HG02943 (cell line): ENCODE data around the gene MATR3.
A peak's percentile ranks its signal among the peaks of the same experiment; 100 is the strongest.
"Not testable (repeated sequence)": the region's sequence is repeated elsewhere in the genome, so short reads cannot be mapped to it uniquely, and the experiment has no call there.

ENCODE experiments used
- ATAC-seq: cut with Tn5 transposase; IDR thresholded peaks from one replicate; pipeline ENCODE4 v1.9.1; 2021; ENCODE audit warnings: mild to moderate bottlenecking, low read depth, moderate library complexity; ENCODE audit not compliant: unreplicated experiment

The MATR3 gene, protein sequence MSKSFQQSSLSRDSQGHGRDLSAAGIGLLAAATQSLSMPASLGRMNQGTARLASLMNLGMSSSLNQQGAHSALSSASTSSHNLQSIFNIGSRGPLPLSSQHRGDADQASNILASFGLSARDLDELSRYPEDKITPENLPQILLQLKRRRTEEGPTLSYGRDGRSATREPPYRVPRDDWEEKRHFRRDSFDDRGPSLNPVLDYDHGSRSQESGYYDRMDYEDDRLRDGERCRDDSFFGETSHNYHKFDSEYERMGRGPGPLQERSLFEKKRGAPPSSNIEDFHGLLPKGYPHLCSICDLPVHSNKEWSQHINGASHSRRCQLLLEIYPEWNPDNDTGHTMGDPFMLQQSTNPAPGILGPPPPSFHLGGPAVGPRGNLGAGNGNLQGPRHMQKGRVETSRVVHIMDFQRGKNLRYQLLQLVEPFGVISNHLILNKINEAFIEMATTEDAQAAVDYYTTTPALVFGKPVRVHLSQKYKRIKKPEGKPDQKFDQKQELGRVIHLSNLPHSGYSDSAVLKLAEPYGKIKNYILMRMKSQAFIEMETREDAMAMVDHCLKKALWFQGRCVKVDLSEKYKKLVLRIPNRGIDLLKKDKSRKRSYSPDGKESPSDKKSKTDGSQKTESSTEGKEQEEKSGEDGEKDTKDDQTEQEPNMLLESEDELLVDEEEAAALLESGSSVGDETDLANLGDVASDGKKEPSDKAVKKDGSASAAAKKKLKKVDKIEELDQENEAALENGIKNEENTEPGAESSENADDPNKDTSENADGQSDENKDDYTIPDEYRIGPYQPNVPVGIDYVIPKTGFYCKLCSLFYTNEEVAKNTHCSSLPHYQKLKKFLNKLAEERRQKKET

DNA sequence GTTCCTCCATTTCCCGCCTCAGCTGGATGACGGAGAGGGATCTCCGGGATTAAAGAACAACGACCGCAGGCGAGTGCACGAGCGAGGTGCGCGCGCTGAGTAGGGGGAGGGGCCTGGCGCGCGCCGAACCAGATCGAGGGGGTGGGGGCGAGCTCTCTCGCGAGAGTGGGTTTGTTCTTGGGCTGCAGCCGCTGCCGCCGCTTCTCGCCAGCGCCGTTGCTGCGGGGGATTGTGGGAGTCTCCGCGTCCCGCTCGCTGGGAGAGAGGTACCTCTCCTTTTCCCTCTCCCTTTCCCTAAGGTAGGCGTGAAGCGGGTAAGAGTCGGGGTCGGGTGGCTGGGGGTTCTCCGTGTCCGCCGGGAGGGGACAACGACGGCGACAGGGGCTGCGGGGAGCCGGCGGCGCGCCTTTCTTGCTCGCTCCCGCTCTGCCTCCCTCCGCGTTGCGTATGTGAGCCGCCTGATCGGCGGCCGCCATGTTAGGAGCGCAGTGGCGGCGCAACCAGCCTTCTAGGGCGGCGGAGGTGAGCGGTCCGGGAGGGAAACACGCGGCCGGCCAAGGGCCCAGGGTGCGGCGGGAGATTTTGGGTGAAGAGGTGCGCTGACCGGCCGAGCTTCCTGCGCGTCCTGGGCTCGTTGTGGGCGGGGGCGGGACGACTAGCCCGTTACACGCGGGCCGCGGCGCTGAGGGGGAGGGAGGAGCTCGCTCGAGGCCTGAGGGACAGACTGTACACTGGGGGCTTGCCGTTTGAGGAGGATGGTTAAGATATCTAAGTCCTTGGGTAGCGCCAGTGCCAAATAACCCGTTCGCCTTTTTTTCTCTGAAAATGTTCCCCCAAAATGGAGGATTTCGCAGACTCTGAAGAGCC is at the start of gene MATR3:
MATR3 (plus strand) TSS at position 234 of the 867 bp plus-strand sequence. CDS start 13,676 bp downstream, outside the sequence.
- ATAC-seq = peak; percentile 79

DNA sequence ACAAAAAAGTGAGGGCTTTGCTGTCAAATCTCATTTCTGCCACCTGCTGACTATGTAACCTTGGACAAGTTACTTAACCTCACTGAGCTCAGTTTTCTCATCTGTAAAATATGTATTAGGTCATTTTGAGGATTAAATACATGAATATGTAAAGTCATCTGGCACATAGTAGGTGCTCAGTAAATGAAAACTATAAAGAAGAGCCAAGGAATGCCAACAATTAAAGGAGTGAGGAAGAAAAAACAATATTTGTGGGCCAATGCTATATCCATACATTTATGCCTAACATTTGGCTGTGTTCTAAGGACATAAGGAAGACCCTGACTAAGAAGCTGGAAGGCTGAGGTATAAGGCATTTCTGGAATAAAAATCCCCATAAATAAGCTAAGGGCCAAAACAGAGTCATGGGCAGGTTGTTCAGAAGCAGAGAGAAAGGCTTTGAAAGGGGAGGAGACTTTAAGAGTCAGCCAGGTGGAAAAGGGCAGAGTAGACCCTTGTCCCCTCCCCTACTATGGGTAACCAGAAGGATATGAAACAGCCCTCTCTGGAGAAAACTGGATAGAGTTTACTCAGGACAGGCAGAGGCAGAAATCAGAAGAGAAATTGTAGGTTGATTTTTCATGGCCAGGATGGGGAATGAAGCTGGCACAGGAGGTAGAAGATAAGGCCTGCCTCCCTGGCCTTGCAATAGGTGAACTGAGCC is 47.8 kb upstream of the MATR3 start:
- no peak for ATAC-seq

DNA sequence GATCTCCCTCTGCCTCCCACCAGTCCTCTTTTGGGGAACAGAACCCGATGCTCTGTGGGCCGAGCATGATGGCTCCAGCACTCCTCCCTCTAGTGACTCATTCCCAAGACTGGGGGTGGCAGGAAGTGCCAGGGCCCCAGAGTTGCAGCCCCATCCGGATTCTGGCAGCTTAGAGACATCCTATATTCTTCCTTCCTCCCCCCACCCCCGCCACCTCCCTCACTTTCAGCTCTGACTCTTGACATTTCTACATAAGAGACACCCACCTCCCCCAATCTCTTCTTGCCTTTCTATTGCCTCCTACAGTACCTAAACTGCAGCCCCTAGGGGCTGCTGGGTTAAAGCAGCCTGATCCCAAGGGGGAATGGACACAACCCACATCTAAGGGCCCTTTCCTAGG is 47.1 kb upstream of the MATR3 start:
- no peak for ATAC-seq

DNA sequence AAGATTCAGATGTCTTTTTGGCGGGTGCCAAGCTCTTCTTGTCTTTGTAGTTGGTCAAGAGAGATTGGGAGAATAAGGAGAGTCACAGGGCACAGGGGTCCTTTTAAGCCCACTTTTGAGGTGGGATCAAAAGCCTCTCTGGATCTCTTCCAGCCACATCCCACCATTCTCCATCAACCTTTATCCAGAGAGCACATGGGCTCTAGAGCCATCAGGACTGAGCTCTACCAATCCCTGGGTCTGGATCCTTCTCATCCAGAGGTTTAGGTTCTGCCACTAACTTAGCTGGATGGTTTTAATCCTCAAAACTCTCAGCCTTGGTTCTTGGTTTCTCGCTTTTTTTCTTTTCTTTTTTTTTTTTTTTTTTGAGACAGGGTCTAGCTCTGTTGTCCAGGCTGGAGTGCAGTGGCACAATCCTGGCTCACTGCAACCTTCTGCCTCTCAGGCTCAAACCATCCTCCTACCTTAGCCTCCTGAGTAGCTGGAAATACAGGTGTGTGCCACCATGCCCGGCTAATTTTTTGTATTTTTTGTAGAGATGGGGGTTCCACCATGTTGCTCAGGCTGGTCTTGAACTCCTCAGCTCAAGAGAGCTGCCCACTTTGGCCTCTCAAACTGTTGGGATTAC is 44.6 kb upstream of the MATR3 start:
- no peak for ATAC-seq

DNA sequence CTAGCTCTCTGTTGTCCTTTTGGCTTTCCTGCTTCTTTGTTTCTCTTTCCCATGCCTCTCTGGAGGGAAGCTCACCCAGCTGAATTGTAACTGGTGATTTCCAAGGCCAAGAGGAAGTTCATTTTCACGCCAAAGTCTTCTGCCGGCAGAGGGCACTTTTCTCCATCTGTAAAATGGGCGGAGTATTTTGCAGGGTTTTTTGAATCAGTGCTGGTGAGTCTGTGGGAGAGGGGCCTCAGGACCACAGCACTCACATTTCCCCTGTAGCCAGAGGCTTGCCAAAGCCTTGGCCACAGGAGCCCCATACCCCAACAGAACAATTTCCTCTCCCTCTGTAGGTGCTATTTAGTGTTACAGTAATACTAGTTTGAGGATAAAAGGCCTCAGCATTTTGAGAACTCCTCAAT is 42.3 kb upstream of the MATR3 start:
- no peak for ATAC-seq

DNA sequence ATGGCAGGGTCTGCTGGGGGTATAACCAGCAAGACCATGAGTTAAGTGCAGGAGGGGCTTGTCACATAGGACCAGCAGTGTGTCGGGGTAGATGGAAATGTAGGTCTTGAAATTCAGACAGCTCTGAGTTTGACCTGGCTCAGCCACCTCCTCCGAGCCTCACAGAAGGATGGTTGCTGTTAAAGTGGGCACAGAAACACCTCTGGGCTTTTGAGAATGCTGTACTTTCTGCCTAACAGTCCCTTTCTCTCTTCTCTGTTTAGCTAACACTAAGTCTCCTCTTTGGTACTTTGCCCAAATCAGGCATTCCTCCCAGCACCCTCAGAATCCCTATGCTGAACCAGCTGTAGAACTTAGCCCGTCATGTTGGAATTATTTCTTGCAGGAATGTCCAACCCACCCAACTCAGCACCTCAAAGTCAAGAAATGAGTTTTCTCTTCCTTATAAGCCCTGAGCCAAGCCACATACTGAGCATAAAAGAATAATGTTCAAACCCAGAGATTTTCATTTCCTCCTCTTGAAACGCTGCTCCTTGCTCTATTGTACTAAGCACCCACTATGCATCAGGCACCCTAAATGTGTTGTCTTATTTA is 41.7 kb upstream of the MATR3 start:
- no peak for ATAC-seq

DNA sequence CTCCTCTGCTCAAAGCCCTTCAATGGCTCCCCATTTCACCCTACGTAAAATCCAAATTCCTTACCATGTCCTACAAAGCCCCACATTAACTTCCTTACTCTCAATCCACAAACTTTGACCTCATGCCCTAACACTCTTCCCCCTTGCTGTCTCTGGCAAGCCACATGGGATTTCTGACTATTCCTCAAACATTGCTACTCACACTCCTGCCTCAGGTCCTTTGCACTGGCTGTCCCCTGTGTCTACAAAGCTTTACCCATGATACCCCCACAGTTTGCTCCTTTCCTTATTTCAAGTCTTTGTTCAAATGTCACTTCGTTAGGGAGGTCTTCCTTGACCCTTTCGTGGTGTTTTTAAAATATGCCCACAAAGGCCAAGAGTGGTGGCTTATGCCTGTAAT is 40.4 kb upstream of the MATR3 start:
- ATAC-seq = no peak

DNA sequence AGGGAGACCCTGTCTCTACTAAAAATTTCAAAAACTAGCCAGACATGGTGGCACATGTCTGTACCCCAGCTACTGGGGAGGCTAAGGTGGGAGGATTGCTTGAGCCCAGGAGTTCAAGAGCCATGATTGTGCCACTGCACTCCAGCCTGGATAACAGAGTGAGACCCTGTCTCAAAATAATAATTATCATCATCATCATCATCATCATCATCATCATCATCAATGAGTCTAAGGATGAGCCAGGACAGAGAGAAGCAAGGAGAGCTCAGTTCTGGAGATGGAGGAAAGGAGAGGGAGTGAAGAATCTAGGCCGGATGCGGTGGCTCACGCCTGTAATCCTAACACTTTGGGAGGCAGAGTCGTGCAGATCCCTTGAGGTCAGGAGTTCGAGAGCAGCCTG is 36.7 kb upstream of the MATR3 start:
- ATAC-seq = no peak

DNA sequence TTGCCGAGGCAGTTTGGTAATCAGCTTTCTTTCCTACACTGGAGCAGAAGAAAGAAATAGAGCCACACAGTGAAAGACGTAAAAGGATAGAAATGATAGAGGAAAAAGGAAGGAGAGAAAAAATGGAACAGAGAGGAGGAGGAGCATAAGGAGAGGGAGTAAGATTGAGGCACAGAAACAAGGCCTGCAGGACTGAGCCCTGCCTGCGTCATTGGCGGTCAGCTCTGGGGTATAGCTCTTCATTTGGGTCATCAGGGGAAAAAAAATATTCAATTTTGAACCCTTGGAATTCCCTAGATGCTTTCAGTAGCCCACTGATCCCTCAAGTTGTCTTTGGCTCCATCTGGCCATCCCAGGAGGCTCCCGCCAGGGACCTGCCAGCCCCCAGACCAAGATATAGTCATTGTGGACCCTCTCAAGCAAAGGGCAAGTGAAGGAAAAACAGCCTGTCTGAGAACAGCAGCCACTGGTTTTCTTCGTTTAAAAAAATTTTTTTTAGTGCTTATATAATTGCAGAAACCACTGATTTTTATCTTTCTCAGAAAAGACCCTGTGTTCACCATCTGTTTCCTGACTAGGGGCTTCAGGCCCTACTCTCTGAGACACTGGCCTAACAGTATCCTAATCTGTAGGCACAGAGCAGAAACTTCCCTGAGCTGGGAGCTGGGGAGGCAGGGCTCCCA is 31.3 kb upstream of the MATR3 start:
- no peak for ATAC-seq

DNA sequence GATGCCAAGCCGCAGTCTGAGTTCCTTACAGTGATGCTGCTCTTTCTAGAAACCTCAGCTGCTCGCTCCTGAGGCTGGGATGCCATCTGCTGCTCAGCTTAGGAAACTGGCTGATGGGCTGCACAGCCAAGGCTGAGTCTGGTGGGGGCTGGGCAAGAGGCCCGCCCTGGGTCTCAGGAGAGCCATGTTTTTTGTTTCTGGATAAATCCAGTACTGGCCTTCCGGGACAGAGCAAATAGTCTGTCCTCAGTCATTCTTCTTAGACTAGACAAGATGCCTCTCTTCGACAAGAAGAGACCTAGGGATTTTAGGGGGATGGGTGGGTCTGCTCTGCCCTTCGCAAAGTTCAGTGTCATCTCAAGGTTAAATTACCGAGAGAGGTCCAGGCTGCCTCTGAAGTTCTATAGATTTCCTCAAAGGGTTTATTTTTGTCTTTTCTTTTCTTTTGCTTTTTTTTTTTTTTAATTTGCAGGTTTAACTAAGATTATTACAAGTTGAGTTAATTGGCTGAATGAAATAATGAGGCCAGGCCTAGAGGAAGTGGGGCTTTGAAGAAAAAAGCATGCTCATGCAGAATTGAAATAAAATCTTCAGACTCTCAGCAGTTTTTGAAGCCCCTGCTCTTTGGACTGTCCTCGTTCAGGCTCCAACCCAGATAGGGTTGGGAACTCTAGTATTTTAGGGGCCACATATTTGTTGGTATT is 30.6 kb upstream of the MATR3 start:
- no peak for ATAC-seq

DNA sequence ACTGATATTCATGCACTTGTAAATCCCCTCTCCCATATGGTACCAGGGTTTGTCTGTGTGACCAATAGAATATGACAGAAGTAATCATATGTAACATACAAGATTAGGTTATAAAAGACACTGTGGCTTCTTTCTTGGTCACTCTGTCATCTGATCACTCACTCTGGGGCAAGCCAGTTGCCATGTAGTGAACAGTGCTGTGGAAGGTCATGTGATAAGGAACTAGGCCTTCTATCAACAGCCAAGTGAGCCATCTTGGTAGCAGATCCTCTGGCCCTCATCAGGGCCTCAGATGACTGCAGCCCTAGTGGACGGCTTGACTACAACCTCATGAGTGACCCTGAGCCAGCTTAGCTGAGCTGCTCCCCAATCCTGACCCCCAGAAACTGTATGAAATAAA is 30.0 kb upstream of the MATR3 start:
- ATAC-seq = no peak

DNA sequence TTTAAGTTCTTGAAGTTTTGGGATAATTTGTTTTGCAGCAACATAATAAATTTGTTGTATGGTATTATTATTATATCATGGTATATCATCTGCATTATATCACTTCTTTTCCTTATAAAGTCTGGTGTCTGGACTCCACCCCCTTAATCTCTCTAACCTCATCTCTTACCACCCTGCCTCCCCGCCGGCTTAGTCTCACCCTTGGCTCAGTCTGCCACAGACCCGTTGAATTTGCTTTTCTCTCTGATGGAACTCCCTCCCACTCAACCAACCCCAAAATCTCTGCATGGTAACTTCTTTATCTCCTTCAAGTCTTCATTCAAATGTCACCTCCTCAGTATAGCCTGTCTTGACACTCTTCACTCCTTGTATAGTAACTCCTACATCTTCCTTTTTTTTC is 29.6 kb upstream of the MATR3 start:
- no peak for ATAC-seq

DNA sequence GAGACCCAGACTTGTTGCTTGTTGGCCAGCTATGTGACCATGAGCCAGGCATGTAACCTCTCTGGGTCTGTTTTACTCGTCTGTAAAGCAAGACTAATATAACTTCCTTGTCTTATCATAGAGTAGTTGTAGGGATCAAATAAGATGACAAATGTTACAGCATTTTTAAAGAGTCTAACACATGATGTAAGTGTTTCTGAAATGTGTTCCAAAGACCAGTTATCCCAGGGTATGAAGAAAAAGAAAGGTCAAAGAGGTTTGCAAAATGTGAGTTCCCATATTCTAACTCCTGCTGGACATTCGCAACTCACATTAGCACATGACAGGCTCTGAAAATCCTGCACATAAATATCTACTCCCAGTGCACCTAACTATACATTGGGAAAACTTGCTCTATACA is 28.5 kb upstream of the MATR3 start:
- ATAC-seq = no peak

DNA sequence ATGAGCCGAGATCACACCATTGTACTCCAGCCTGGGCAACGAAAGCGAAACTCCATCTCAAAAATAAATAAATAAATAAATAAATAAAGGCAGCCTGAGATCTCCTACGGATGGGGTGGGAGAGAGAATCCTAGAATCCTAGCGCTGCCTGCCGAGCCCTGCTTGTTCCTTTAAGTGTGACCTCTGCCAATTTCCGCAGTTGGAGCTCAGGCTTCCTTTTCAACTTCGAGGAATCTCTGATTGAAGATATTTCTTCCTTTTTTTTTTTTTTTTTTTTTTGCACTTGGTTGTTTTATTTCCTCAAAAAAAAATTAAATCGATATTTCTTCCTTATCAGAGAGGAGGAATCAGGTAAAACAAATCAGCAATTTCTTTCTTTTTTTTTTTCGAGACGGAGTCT is 27.3 kb upstream of the MATR3 start:
- ATAC-seq = no peak

DNA sequence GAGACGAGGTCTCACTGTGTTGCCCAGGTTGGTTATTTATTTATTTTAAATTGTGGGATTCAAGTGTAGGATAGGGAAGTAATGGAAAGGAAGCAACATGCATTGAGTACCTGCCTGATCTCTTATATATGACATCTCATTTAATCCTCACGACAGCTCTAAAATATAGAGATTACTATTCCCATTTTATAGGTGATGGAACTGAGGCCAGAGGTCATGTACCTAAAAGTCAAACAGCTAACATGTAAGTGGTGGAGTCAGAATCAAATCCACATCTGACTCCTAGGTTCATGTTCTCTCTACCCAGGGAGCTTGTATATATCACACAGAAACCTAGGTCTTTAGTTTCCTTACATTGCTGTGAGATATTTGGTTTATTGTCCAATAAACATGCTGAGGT is 26.1 kb upstream of the MATR3 start:
- no peak for ATAC-seq

DNA sequence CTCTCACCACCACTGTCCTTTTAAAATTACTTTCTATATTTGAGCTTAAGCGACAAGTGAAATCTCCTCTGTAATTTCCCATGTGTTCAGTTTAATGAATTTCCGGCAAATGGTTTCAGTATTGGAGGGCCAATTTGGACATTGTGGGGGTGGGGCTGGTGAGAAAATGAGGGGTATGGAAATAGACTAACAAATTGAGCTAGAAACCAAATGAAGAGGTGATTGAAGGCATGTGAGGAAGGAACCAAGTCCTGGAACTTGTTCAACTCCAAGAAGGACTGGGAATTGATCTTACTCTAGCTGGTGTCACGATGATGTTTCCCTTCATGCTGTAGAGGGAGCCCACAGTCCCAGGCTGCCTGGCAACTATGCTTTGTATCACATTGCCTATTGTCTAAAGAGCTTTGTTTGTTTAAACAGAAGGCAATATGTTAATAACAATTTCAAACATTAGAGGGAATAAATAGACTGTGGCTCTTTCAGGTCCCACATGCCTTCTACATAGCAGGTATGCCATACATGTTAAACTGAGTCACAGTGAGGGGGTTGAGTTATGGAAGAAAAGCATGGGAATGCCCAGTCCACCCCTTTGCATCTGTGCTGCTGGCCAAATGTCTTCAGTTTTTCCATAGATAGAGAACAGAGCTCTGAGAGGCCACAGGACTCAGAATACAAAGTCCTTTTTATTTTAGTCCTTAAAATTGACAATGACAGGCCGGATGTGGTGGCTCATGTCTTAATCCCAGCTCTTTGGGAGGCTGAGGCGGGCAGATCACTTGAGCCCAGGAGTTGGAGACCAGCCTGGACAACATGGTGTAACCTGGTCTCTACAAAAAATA is 25.0 kb upstream of the MATR3 start:
- no peak for ATAC-seq

DNA sequence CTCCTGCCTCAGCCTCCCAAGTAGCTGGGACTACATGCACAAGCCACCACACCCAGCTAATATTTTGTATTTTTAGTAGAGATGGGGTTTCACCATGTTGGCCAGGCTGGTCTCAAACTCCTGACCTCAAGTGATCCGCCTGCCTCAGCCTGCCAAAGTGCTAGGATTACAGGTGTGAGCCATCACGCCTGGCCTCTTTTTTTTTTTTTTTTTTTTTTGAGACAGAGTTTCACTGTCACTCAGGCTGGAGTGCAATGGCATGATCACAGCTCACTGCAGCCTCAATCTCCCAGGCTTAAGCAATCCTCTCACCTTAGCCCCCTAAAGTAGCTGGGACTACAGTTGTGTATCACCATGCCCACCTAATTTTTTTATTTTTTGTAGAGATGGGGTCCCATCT is 22.8 kb upstream of the MATR3 start:
- ATAC-seq = not testable (repeated sequence)
